RPMI7951 (cell line): Measurements from ENCODE around the gene MGAT4A. TPM values are rescaled to one million over a fixed set of nuclear protein-coding genes. Genes with fewer than 3 reads are reported as not detected.
A peak's percentile ranks its signal among the peaks of the same experiment; 100 is the strongest.

Experiments used
- DNase-seq: peaks from one replicate; pipeline ENCODE4 v3.0.0-alpha.2; 2012; ENCODE audit warnings: low read depth
- total RNA-seq: library from RNA; depleted of rRNA; stranded (reverse); fragments of >200 nt; shearing (Covaris generic); gene quantifications from 2 replicates; pipeline ENCODE4 v1.2.3, GENCODE V29; 2014; rRNA removed

MGAT4A gene
- total RNA-seq, 1 experiment from 2014 or later, result not detected

DNA sequence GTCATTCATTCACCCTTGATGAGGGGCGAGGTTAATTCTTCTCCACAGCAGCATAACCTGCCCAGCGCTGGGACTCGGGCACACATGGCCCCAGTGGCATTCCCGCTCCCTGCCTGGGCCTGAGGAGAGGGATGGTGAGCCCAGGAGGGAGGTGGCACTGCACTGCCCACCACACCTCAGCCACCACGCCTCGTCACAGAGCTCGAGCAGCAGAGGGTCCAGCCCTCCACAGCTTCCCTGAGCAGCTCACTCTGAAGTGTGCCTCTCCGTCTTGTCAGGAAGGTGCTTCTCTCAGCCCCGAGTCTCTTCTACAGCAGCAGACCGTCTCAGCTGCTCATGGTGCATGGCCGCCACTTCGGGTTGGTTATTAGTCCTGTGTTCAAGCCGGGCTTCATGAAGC, 157.5 kb downstream of the MGAT4A start:
- DNase-seq, result no peak

DNA sequence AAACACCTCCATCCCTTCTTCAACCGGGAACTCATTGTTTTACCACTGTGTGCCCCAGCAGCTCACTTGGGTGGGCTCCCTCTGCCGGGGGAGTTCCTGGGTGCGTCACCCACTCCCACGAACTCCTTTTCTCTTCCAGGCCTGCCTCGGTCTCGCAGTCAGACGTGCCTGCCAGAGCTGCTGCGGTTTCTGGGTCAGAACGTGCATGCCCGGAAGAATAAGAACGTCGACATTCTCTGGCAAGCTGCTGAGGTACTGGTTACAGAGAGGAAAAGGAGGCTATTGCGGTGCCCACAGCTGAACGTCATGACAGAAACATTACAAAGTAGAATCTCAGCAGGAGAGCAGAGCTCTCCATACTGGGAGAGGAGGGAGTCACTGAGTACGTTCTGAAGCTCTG, 158.3 kb downstream of the MGAT4A start:
- DNase-seq, result no peak

DNA sequence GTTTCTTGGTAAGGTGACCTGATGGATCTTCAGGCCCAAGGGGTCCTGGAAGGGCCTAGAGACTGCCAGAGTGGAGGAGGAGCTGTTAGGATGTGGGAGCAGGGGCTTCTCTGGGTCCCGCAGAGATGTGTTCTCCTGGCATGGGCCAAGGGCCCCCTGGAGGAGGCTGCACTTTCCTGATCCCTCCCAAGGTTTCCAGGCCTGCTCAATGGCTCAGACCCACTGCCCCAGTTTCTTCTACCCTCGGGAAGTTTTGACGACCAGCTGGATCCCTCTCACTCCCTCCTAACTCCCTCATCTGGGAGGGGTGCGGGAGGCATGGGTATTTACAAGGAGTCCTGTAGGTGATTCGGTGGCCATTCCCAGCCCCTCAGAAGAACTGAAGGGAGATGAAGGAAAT, 158.7 kb downstream of the MGAT4A start:
- no peak for DNase-seq

DNA sequence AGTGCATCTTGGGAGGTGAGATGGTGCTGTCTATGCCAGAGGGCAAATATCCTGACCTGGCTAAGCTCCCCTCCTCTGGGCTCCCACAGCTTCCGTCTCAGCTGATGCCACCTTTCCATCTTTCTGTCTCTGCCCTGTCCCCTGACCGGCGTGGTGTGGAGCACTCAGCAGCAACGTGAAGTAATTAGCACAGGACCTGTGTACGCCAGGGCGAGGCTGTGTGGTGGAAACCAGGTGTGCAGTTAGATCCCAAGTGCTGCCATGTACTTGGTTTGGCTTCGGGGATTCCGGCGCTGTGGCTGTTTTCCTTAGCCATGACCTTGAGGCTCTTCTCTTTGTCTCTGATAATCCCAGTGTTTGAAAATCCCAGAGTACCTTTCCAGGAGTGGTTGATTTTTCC, 159.1 kb downstream of the MGAT4A start:
- DNase-seq, result no peak

DNA sequence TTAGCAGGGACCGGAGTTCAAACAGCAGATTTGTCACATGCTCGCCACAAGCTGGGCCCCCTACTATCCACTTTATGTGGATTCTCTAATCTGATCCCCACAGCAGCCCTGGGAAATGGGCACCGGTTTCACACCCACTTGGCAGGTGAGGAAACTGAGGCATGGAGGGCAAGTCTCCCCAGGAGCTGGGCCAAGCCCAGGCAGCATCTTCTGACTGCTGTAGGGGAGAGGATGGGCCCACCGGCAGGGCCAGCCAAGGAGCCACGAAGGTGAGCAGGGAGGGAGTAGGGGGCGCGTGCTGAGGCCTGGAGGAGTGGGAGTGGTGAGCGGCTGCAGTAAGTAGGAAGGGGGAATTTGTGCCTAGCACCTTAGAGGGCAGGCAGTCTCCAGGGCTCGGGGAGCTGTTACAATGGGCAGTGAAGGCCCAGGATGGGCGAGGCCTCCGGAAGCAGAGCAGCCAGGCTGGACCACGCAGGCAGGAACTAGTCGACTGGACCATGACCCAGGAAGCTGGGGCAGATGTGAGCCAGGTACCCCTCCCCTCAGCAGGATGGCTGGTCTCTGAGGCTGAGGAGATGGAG, 159.7 kb downstream of the MGAT4A start:
- DNase-seq, result no peak

DNA sequence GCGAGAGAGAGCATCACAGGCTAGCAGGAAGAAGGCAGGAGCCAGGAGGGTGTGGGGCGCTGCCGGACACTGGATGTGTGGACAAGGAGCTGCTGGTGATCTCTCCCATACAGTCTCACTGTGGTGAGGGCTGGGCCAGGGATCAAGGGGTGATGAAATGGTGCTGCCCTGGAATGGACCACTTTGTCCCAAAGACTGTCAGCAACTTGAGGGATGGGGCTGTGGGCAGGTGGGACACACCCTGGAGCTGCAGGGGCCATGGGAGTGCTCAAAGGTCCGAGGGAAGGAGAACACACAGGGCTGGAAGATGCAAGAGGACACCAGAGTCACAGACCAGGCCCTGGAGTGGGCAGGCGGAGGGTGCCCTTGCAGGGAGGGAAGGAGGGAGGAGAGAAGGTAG, 160.6 kb downstream of the MGAT4A start:
- no peak for DNase-seq

DNA sequence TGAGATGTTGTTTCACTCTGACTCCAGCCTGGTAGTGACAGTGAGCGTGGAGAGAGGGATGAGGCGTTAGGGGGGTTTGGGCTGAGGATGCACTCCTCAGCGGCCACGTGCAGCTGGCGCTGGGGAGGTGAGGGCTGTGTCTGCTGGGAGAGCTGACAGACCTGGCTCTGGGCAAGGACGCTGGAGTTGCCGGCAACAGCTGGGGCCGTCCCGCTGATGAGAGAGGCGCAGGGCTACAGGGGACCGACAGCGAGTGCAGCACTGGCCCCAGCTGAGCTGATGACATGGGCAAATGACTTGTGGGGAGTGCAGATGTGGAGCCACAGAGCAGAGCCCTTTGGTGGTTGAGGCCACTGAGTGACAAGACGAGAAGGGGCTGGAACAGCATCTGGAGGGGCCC, 161.0 kb downstream of the MGAT4A start:
- DNase-seq, result no peak

DNA sequence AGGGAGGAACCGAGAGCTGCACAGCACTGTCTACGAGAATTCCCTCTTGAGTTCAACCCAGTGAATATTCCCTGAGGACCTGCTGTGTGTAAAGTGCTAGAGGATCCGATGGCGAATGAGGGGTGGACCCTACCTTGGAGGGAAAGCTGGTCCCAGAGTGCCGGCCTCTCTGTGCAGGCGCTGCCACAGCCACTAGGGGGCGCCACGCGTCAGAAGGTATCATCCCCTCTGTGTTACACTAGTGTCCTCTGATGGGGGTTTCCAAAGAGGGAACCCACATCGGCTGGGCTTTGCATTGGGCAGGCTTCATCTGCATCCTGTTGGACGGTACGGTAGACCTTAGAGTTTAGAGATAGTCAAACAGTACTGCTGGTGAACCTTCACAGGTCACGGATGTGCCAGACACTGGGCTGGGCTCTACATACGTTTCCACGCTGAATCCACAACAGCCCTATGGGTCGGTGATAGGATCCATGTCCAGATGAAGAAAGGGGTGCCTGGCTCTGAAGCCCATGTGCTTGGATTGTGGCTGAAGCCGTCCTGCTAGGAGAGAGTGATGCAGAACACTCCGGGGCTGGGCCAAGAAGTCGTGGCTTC, 161.6 kb downstream of the MGAT4A start:
- peak; percentile 9 for DNase-seq

Other genes with a start within 250 kb of the MGAT4A start
- gene COA5, start 122.6 kb downstream of the MGAT4A start, total RNA-seq, result 41.0 and 43.5 TPM in 2 replicates
- gene UNC50, start 122.5 kb downstream of the MGAT4A start, total RNA-seq, result 72.8 and 83.4 TPM in 2 replicates
- gene CRACDL, start 205.1 kb upstream of the MGAT4A start, total RNA-seq, result not detected in 2 replicates